GM21528 (cell line): Measurements from ENCODE around the gene TECRL.

Experiments
- ATAC-seq: cut with Tn5 transposase; IDR thresholded peaks from one replicate; pipeline ENCODE4 v1.9.1; 2021; ENCODE audit warnings: mild to moderate bottlenecking, moderate library complexity; ENCODE audit not compliant: unreplicated experiment, low FRiP score

TECRL gene

GRCh38 chr4:64334964-64335363 lies 74.3 kb downstream of the TECRL start:
- no peak for ATAC-seq

DNA sequence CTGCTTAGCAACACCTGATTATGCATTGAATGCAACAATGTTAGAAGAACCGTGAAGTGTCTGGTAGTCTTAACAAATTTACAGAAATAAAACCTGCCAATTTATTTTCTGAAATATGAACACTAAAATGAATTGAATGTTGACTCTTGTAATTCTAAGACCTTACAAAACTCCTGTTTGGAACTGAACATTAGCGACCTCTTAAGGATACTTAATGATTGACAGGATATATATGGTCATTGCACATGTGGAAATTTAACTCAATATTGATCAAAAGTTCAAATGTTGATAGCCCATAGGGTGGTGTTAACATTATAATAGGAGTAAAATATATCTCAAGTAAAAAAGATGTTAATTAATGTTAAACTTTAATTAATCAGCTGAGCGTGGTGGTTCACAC lies 79.1 kb downstream of the TECRL start:
- ATAC-seq: no peak

- ATAC-seq: no peak
These were observed 82.0 kb downstream of the TECRL start for GRCh38 chr4:64327237-64327636.

DNA sequence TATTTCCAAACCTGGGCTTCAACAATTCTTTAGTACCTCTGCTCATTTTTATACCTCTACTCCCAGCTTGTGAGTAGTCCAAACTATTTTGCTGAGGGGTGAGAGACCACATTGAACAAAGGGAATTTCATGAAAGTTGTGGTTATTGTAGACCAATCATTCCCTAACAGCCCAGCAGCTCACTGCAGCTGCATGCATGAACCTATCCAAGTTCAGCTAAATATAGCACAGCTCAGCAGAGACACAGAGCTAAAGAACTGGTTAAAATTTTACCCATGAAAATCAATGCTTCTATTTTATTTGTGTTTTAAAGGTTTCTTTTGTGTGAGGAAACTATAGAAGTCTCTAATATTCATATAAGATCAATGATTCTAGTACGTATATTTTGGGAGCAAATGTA lies 82.7 kb downstream of the TECRL start:
- ATAC-seq: no peak

DNA sequence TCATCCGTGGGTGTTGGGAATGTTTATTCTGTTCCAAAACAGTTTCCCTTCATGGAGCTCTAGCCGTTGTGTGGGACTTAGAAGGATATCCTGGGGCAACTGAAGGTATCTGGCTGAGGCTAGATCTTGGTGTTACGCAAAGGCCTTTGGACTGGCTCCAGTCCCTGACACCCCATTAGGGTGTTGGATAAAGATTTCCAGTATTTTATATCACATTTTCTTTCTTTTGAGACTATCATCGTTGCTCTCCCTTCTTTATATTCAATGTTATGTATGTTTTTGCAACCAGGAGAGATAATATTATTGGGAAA lies 103.0 kb downstream of the TECRL start:
- ATAC-seq: no peak

DNA sequence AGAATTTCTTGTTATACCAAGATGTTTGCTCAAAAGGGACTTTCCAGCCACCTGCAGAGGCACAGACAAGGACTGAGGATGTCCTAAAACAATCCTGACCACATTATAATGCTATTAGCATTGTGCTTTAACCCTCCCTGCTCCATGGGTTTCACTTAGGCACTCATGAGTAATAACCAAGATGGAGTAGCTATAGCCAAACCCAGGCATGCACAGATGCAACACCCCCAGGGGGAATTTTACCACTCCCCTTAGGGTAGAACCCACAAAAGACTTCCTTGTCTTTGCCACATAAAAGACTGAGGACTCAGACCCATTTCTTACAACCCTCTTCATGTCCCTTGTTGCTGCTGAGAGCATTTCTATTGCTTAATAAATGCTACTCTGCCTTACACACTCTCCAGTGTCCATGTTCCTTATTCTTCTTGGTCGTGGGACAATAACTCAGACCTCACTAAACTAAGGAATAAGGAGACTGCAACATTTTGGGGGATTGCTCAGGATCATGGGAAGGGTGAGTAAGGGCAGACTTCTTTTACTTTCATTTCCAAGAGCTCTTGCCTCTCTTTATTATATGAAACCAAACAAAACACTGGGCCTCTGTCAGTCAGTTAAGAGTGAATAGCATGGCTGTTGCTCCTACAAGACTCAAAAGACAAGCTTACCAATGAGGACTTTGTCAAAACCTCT lies 103.5 kb downstream of the TECRL start:
- no peak for ATAC-seq

DNA sequence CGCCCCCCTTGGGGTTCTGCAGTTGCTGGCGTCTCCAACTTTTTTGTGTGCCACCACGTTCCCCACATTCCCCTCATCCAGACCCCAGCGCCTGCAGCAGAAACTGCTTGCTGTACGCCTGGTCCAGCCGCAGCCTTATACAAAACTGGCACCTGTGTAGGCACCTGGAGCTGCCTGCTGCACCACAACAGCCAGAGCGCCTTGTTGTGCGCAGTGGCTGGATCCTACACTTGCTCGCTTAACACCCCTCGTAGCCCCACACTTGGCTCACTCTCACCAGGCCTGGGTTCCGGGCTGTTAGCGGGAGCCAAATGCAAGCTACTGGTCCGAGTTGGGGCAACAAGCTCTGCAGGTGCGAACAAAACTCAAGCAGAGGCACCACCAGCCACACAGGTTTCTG lies 136.8 kb downstream of the TECRL start:
- no peak for ATAC-seq

DNA sequence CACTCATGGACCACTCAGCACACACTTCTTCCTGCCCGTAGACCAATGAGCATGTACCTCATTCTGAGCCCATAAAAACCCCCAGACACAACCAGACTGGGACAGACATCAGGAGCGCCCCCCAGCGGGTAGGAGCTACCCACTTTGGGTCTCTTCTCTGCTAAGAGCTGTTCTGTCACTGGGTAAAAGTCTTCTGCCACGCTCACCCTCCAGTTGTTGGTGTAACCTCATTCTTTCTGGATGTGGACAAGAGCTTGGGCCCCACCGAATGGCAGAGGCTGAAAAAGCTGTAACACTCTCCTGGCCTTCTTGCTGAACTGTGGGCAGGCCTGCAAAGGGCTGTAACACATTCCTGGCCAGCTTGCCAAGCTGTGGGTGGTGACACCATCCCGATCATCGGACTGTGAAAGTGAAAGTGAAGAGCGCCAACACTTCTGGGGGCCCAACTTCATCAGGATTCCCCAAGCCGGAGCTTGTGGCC lies 137.6 kb downstream of the TECRL start:
- ATAC-seq: no peak

DNA sequence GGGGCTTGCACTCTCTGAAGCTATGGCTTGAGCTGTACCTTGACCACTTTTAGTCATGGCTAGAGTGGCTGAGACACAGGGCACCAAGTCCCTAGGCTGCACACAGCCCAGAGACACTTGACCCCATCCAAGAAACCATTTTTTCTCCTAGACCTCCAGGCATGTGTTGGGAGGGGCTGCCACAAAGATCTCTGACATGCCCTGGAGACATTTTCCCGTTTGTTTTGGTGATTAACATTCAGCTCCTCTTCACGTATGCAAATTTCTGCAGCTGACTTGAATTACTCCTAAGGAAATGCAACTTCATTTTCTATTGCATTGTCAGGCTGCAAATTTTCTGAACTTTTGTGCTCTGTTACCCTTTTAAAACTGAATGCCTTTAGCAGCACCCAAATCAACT lies 142.6 kb downstream of the TECRL start:
- ATAC-seq: no peak

- no peak for ATAC-seq
These were observed 143.0 kb downstream of the TECRL start for GRCh38 chr4:64266263-64266662.

- no peak for ATAC-seq
These were observed 157.5 kb downstream of the TECRL start for GRCh38 chr4:64251781-64252180.

GRCh38 chr4:64250488-64250887 lies 158.8 kb downstream of the TECRL start:
- no peak for ATAC-seq

GRCh38 chr4:64250061-64250460 lies 159.2 kb downstream of the TECRL start:
- no peak for ATAC-seq

DNA sequence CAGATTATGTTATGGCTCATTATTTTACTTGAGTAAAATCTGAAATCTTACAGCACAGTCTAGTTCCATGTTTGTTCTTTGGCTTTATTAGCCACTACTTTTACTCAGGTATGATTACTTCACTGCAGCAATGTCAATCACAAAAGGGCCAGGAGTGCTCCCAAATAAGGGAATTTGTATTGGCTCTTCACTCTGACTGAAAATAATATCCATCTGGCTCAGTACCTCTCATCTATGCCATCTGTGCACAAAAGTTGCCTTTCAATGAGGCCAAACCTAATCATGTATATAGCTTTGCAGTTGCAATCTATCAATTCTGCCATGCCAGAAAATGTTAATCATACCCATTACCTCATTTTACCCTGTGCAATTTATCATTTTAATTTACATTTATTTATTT lies 161.1 kb downstream of the TECRL start:
- ATAC-seq: no peak

DNA sequence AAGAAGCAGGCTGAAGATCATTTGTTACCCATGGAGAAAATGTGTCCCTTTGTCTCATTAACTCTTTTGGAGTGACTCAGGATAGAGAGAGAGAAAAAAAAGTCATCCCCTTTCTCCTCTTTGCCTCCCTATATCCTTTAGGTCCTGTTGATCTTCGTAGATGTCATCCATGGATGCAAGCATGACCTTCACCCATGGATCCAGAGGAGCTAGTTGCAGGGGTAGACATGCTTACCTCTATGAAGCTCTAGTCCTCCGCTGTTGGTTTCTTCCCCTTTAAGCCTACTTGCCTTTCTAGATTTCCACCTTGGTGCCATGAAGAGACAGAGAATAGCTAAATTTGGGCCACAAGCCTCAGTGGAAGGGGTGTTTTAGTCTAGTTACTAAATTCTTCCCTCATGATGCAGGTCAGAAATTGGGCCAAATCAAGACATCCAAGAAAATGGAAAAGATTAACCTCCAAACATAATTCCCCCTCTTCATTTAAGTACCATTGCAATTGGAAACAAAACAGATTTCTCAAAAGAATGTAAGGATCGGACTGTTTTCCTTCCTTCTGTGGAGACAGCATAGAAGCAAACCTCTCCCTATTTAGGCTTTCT lies 178.4 kb downstream of the TECRL start:
- no peak for ATAC-seq
